NCI-H1048 (cell line): ENCODE measurements around the gene TGFBR2.

ENCODE experiments used
- DNase-seq: peaks from one replicate; lab custom pipeline; 2025; lab: John Stamatoyannopoulos, UW

TGFBR2 gene

DNA sequence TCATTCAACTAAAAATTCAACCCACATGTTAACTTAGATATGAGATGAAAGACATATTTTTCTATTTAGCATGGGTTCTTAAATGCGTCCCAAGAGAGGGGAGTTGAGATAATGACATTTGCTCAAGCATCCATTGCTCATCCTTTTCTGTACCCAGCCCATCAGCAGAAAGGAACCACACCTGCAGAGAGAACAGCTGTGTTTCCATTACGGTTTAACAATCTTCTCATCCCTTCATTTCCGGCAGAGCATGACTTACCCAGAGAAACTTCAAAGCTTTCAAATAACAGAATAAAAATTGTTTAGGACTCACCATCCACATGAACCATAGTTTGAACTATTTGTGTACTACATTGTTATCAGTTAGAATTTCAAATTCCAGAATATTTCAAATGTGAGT, 113.1 kb downstream of the TGFBR2 start:
- no peak for DNase-seq

DNA sequence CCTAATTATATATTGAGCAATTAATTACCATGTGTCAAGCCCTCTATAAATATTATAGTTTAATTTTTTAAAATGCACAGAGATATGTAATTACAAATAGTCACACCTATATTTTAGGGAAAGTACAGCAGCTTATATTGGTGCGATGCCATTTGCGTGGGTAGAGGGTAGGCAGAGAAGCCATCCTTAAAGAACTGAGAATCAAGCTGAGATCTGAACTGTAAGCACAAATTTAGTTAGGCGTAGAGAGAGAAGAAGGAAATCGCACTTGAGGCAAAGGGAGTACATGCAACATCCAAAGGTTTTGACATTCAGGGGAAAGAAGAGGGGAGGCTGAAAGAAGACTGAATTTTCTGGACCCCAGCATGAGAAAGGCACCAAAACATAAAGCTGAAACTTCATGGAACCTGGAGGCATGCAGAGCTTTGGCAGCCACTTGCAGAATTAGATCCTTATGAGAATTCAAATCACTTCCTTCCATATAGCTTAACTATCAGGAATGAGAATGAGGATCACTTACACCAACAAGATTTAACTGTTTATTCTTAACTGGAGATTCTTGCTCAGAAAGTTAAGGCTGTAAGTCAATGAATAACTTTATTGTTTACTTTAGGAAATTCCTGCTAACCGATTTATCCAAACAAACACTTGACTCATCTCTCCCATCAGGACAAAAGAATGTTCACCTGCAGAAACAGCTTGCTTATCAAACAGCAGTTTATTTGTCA, 114.3 kb downstream of the TGFBR2 start:
- DNase-seq: no peak

DNA sequence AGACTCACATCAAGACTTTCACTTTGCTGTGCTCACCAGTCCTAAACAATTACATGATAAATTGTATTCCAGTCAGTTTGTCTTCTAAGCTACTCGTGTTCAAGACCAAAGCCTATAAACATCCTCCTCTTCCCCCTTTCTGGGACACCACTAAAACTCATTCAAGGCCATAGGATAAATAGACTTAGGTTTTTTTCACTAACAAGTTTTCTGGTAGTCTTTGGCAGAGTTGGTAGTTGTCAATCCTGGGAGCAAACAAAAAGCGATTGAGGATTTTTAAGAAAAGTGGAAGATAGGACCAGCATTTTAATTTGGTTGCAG, 114.9 kb downstream of the TGFBR2 start:
- no peak for DNase-seq

DNA sequence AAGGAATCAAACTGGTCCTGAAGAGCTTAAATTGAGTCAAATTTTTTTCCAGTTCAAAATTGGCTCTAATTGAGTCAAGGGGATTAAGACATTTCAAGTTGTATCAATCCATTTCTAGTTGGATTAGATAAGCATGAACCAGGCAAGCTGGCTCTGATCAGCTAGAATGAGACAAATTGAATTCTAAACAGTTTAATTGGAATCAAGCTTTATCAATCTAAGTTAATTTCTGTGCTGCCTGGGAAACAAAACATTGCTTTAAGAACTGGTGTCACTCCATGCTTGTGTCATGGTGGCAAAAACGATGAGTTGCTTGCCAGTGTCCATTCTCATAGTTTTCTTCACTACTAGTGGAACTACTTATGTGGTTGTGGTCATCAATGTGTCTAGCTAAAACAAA, 116.8 kb downstream of the TGFBR2 start:
- DNase-seq: no peak

DNA sequence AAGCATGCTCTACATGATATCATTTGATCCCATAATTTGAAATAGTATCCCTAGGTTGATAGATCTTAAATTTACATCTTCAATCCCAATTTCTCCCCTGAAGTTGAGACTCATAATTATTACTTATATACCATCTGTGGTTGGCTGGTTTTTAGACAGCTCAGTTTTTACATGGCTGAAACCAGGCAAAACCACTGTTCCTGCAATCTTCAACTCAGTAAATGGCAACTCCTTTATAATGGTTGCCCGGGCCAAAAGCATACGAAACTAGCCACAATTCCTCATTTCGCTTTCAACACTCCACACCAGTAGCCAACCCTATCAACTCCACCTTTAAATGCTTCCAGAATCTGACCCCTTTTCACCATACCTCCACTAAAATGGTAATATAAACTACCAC, 118.5 kb downstream of the TGFBR2 start:
- no peak for DNase-seq

DNA sequence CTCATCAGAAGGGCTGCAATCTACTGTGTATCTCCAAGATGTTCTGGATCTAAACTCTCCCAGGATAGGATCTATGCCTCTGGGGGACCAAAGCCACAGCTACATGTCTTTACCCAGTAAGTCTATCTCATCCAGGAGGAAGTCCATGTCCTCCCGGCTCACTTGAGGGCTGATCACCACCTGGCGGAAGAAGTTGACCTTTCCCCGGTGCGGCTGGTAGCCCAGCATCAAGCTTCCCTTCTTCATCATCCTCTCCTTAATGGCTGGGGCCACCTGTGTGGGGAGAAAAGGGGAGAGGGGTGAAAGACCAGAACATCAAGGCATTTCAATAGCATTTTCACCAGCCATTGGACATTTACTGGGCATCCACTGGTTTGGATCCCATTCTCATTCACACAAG, 121.7 kb downstream of the TGFBR2 start:
- no peak for DNase-seq

DNA sequence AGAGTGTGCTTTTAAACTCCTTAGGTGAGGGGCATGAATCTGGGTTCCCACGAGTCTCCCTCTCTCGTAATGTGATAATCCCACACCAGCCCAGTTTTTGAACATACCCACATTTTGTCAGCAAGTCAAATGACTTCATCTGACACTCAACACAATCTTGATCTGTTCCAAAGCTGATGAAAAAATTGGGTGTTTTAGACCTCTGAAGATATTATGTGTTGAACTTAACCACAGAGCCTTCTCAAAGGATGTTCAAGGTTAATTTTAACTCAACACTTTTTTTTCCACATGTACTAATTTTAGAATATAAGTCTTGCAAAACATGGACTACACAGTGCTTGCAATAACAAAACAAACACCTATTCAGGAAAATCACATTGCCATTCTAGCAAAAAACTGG, 123.1 kb downstream of the TGFBR2 start:
- no peak for DNase-seq

DNA sequence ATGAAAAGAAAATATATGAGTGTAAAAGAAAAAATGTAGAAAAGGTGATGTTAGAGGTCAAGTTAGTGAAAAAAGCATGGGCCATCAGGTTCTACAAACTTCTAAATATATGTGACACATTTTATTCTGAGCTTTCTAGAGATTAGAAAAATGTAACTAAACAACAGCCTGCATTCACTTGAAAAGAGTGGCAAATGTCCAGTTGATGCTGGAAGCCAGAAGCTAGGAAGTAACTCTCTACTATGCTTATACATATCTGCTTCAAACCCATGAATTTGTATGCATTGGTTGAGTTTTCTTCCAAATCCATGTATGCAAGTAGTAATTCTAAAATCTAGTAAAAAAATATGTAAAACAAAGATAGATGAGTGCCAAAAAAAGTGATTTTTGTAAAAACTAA, 123.5 kb downstream of the TGFBR2 start:
- DNase-seq: no peak

DNA sequence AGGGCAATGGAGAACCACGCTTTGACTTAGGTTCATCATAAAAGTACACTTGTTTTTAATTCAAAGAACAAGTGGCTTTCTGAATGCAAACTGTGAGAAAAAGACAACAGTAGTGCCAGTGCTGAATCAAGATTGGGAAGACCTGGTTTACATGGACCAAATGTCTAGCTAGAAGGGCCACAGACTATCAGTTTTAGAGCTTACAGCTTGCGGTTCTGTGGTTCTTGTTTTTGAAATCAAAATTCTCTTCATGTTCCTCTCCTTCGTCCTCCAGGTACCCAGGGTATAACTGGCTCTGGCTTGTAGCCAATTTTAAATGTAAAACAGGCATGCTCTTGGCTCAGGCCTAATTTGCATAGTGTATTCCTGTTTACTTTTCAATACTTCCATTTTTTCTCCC, 124.6 kb downstream of the TGFBR2 start:
- no peak for DNase-seq

DNA sequence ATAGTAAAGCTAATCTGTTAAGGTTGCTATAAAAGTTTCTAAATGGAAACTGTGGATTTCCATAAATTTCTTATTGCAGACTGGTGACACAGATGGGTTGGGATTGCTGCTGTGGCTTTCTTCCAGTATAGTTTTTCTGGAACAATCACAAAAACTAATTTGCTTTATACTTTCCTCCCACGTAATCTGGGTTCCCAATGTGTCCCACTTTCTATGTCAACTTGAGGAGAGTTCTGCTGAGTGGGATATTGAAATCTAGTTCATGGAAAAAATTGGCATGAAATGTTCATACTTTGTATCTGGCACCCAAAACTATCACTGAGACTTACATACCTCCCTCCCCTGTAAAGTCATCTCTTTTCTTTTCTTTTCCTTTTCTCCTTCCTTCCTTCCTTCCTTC, 126.8 kb downstream of the TGFBR2 start:
- DNase-seq: no peak

DNA sequence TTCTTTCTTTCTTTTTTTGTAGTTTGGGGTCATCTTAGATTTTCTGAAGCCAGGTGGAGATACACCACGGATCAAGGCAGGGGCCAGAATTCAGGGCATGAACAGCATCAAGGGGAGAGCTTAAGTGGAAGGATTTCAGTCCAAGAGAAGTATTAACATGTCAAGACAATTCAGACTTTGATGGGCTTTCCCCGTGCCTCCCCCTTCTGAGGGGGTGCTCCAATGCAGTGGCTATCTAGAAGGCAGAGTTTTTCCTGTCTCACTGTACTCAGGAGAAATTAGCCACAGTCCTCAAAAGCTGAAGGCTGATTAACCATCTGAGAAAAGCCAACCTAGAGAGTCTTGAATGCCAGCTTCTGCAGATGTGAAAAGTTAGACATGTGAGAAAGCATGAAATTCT, 127.3 kb downstream of the TGFBR2 start:
- DNase-seq: no peak

DNA sequence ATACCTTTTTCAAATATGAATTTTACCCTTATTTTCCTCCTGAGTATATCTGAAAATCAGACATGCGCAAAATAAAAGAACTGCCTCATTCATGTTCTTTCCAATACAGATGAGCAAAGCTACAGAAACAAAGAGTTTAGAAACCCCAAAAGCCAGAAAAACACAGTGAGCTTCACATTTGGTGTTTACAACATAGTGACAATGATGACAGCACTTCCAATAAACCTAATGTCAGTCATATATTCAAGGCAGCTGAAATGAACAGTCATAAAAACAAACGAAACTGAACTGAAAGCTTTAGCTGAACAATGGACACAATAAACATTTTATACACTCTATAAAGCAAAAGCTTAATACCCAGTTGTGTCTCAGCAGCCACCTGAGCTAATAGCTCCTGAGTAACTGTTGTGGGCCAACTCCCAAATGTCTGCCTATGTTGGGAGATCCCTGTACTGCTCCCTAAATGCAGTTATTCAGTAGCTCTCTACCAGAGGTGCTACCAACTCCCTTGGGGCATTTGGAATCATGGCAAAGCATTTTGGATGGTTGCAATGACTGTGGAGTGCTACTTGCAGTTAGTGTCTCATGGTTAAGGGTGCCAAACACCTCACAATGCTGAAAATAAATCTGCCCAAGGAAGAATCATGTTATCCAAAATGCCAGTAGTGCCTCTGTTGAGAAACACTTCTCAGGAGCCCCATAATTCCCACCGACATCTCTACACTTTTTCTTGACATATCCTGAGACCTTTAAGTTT, 131.5 kb downstream of the TGFBR2 start:
- DNase-seq: no peak

DNA sequence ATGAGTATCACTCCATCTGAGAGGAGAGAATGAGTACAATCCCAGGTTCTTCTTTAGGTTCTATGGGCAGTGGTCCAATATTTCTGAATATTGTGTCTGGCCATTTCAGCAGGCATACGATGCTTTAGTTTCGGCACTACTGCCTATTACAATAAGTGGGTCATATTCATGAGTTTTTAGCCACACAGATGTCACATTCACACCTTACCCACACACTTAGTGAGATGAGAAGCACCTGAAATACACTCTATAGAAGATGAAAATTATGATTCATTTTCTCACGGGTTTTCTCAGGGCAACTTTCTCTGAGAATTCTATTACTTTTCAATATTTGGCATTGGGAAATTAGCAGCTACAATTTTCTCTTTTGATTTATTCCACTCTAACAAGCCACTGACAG, 132.2 kb downstream of the TGFBR2 start:
- no peak for DNase-seq

DNA sequence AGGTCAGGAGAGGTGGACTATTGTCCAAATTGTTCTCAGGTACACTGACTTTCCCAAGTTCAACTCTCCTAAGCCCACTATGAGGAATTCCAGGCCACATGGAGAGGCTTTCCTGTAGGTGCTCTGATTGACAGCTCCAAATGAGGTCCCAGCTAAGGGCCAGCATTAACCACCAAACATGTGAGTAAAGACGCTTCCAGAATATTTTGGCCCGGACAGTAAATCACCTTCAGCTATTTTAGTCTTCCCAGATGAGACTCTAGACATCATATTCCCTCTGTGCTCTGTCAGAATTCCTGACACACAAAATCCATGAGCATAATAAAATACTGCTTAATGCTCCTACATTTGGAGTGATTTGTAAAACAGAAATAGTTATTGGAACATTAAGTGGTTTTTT, 135.5 kb downstream of the TGFBR2 start:
- DNase-seq: no peak

DNA sequence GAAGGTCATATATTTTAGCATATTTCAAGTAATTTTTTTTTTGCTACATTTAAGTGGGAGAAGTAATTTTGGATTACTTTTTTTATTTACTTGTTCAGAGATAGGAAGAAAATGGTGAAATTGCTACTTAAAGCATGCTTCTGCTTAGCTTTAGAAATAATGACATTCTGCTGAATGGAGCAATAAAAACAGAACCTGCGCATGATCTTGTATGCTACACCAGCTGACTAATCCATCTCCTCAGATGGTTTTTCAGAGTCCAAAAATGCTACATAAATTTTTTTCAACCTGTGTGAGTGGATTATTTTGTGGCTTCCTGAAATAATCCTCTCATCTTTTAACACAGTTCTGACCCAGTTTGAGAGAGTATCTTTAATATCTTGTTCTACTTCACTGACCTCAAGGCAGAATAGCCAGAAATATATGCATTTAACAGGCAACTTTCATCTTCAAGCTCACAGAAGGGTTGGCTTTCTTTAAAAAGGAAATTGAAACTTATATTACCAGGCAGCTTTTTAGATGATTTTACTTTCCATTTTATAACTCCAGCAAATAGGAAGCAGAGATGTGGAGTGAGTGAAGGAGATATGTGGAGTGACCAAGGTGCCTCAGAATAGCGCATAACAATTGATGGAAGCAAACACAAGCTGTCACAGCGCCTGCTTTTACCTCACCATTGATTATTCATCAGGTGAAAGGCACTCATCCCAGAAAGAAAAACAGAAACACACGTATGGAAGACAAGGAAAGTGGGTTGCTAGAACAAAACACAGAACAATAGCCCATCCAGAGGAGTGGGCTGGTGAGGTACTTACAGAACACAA, 136.6 kb downstream of the TGFBR2 start:
- DNase-seq: no peak
